Hematopoietic multipotent progenitor cell treated with erythropoietin and hydrocortisone succinate and interleukin-3 and kit ligand, for 17 days (in vitro differentiated cells): ENCODE data around the gene VAX1.
"Not testable (repeated sequence)": the region's sequence is repeated elsewhere in the genome, so short reads cannot be mapped to it uniquely, and the experiment has no call there.

Experiments used
- DNase-seq: peaks from one replicate; pipeline ENCODE4 v3.0.0-alpha.2; 2015; ENCODE audit warnings: low spot score

Gene VAX1

GRCh38 chr10:117137911-117138642, at the start of gene VAX1:
VAX1 (minus strand) TSS chr10:117138270; CDS start chr10:117138056, 214 bp downstream.
- DNase-seq: no peak

- no peak for DNase-seq
Measured at GRCh38 chr10:117186832-117187615, 49.0 kb upstream of the VAX1 start.

GRCh38 chr10:117185817-117186216, 47.7 kb upstream of the VAX1 start:
- not testable (repeated sequence) for DNase-seq

GRCh38 chr10:117184821-117185220, 46.8 kb upstream of the VAX1 start:
- no peak for DNase-seq

- no peak for DNase-seq
Measured at GRCh38 chr10:117184296-117184695, 46.2 kb upstream of the VAX1 start.

- no peak for DNase-seq
Measured at GRCh38 chr10:117178190-117178589, 40.1 kb upstream of the VAX1 start.

GRCh38 chr10:117175901-117176534, 37.9 kb upstream of the VAX1 start:
- peak; percentile 54 for DNase-seq

- no peak for DNase-seq
Measured at GRCh38 chr10:117175215-117175900, 37.3 kb upstream of the VAX1 start.

GRCh38 chr10:117174439-117175214, 36.6 kb upstream of the VAX1 start:
- DNase-seq: peak; percentile 41

- DNase-seq: no peak
Measured at GRCh38 chr10:117170244-117170643, 32.2 kb upstream of the VAX1 start.

GRCh38 chr10:117169480-117169879, 31.4 kb upstream of the VAX1 start:
- no peak for DNase-seq

GRCh38 chr10:117168729-117169128, 30.7 kb upstream of the VAX1 start:
- no peak for DNase-seq

GRCh38 chr10:117167789-117168674, 30.0 kb upstream of the VAX1 start:
- DNase-seq: peak; percentile 38

GRCh38 chr10:117167346-117167788, 29.3 kb upstream of the VAX1 start:
- DNase-seq: no peak

GRCh38 chr10:117166418-117167345, 28.6 kb upstream of the VAX1 start:
- DNase-seq: no peak

- DNase-seq: no peak
Measured at GRCh38 chr10:117165538-117166417, 27.7 kb upstream of the VAX1 start.

GRCh38 chr10:117164592-117165537, 26.8 kb upstream of the VAX1 start:
- DNase-seq: no peak
